GM18868 (cell line): ENCODE results near the gene DGAT2L6.
"Not testable (repeated sequence)": the region's sequence is repeated elsewhere in the genome, so short reads cannot be mapped to it uniquely, and the experiment has no call there.

ENCODE experiments used
- ATAC-seq: cut with Tn5 transposase; IDR thresholded peaks from one replicate; pipeline ENCODE4 v1.9.1; 2021; ENCODE audit warnings: mild to moderate bottlenecking, moderate library complexity; ENCODE audit not compliant: unreplicated experiment

Gene DGAT2L6

DNA sequence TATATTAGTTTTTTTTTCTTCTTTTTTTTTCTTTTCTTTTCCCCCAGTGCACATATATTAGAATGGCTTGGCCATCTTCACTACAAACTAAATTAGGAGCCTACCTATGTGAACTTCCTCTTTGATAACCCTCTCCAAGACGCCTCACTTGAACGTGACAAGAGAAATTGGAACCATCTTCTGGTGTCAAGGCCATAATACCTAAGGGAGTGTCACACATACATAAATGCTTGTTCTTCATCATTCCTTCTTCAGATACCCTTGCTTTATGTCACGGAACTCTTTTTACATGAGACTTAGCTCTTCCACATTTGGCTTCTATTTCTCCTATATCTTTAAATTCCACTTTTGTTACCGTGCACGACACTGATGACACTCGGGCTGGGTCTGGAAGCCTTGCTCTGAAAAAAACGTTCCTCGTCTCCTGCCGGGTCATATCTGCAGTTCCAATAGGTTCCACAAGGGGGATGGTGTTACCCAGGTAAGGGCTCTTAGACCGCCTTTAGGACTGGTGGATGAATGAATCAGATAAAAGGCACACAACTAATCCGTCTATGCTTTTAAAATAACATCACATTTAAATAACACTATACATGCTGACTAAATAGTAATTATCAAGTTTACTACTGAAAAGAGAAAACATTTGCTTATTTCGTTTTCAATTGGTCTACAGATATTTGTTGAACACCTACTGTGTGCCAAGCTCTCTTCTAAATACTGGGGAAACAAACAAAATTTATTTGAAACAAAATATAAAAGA lies 19.9 kb downstream of the DGAT2L6 start:
- ATAC-seq = peak; percentile 88

DNA sequence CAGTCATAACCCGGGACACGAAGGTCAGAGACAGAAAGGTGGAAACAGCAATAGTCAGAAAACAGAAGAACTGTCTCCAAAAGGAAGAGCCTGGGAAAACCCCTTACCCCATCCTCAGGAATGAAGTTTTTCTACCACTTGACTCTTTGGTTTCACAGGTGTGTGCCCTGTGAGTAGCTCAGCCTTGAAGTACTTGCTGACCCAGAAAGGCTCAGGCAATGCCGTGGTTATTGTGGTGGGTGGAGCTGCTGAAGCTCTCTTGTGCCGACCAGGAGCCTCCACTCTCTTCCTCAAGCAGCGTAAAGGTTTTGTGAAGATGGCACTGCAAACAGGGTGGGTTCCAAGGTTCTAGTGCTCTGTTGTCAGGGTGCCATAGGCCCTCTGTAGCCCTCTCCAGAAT lies 24.4 kb downstream of the DGAT2L6 start:
- no peak for ATAC-seq

- no peak for ATAC-seq
These were observed 31.2 kb downstream of the DGAT2L6 start for GRCh38 chrX:70208479-70208878.

GRCh38 chrX:70209570-70209969 lies 32.3 kb downstream of the DGAT2L6 start:
- not testable (repeated sequence) for ATAC-seq

GRCh38 chrX:70219938-70220764 lies 42.9 kb downstream of the DGAT2L6 start:
- no peak for ATAC-seq

- ATAC-seq = no peak
These were observed 48.8 kb downstream of the DGAT2L6 start for GRCh38 chrX:70226048-70226447.

DNA sequence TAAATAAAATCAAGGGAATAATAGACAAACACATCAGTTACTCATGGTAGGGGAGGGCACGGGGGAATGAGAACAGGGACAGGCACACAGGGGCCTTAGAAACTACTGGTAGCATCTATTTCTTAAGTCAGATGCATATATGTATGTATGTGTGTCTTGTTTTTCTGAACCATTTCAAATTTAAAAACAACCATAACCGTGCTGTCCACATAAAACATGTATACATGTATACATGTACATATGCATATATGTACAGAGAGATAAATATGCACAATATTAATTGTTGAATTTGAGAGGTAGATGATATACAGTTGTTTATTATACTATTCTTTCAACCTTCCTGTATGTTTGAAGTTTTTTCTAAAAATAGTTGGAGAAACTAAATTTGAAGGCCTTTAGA lies 49.4 kb downstream of the DGAT2L6 start:
- no peak for ATAC-seq

DNA sequence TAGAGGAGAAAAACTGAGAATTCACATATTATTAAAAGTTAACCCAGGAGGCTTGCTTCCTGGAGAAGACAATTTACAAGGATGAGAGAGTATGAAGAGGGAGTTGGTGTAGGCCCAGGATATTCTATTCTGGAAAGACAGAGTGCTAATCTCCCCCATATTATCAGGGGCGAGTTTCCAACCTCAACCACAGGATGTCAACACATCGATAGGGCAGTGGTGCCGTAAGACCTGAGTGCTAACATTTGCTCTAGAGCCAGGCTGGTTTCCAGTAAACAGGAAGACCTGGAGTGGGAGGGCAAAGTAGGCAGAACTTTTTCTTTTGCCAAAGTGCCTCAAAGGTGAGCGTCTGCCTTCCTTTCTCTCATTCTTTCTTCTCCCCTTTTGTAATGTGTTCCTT lies 54.4 kb downstream of the DGAT2L6 start:
- ATAC-seq = no peak

- no peak for ATAC-seq
These were observed 57.1 kb downstream of the DGAT2L6 start, which contains the start of gene AWAT1 for GRCh38 chrX:70234355-70234754. Gene AWAT1 (plus strand): TSS chrX:70234655. CDS start chrX:70234696, 41 bp downstream.

- no peak for ATAC-seq
These were observed 63.5 kb downstream of the DGAT2L6 start for GRCh38 chrX:70240751-70241150.

DNA sequence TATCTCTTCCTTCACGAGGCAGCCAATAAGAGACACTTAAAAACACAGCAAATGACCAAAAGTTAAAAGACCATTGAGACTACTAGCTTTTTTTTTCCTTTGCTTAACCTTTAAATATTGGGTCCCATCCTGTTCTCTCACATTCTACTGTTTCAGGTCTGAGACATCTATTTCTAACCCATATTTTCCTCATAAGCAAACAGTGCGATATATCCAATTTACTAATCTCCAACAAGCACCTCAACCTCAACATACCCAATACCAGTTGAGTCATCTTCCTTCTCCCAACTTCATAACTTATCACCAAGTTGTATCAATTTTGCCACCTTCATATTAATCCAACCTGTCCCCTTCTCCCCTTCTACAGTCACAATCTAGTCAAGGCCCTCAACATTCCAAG lies 64.2 kb downstream of the DGAT2L6 start:
- ATAC-seq = no peak

- ATAC-seq = not testable (repeated sequence)
These were observed 66.3 kb downstream of the DGAT2L6 start for GRCh38 chrX:70243601-70244000.

DNA sequence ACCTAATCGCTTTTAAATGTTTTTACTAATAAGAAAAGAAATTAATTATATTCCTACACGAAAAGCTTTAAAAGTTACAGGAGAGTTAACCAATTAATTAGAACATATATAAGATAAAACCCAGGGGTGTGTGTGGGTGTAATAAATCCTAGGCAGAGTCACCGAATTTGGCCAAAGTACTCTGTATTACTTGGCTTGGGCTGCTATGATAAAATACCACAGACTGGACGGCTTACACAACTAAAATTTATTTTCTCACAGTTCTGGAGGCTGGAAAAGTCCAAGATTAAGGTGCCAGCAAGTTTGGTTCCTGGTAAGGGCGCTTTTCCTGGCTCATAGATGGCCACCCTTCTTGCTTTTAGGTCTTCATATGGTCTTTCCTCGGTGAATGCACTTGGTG lies 67.6 kb downstream of the DGAT2L6 start:
- ATAC-seq = no peak

DNA sequence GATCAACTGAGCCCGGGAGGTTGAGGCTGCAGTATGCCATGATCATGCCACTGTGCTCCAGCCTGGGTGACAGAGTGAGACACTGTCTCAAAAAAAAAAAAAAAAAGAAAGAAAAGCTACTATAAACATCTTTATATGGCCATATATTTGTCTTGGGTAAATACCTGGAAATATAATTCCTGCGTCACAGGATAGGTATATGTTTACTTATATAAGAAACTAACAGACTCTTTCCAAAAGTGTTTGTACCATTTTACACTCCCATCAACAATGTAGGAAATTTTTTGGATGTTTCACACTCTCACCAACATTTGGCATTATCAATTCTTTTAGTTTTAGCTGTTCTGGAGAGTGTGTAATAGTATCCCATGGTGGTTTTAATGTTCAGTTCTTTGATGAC lies 70.0 kb downstream of the DGAT2L6 start:
- ATAC-seq = no peak

DNA sequence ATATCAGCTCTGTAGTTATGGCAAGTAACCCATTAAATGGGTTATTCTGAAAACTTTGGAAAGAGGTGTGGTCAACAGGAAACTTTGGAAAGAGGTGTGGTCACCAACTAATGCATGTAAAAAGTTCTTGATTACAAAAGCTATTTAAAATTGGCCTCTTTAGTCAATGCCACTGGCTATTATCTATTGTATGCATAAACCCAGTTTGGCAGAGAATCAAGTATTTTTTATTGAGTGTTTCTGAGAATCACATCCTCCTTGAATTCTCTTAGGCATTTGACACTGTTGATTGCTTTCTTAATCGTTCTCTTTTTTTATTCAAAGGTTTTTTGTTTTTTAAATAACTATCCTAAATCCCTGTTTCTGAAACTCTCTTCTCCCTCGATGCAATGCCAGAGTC lies 75.2 kb downstream of the DGAT2L6 start:
- ATAC-seq = no peak

DNA sequence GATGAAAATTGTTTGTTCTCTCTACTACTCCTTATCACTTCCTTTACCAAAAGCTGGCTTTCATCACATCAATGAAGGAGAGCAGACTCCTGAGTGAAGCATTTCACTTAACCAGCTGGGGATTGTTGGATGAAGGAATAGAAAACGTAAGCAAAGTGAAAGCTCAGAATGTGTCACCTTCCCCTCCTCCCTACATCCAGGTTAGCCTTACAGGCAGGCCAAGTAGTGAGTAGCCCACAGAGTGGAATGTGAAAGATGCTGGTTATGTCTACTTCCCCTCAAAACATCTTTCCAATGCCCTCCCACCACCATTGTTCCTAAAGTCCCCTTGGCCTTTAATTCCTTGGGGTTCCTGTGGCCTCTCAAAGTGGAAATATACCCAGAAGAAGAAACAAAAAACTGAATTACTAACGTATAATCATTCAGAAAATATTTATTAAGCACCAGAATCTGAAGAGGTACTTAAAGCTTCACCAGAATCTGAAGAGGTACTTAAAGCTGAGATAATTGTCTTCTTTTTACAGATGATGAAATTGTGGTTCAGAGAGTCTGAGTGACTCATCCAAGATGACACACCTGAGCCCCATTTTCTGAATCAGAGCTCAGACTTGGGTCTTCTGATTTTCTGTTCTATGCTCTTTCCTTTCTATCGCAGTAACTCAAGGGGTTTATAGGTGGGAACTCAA lies 76.2 kb downstream of the DGAT2L6 start:
- ATAC-seq = no peak

DNA sequence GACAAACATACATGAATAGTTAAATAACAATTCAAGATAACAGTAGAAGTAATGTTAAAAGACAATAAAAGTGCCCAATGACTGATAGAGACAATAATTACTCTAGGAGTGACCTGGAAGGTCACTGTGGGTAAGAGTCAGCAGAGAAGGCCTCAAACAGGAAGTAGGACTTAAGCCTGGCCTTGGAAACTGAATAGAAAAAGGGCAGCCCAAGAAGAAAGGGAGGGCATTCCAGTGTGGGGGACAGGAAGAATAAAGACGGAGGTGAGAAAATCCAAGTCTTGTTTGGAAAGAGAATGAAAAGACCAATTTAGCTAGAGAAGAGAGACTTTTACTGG lies 76.7 kb downstream of the DGAT2L6 start:
- ATAC-seq = no peak

GRCh38 chrX:70254909-70255308 lies 77.6 kb downstream of the DGAT2L6 start:
- no peak for ATAC-seq
